SK-N-SH (cell line): Measurements from ENCODE around the gene ZIC5.

Experiments
- FOXJ3 ChIP-seq: sonication (generic); formaldehyde crosslinking; IDR thresholded peaks from 2 replicates; pipeline ENCODE4 v1.5.1; 2020; ENCODE audit warnings: mild to moderate bottlenecking, missing genetic modification reagents
- JUND ChIP-seq: IDR thresholded peaks from 2 replicates; pipeline ENCODE4 v1.4.0; 2012
- NFIC ChIP-seq: IDR thresholded peaks from 2 replicates; pipeline ENCODE4 v1.4.0; 2012; ENCODE audit warnings: borderline replicate concordance
- POLR2AphosphoS5 ChIP-seq: IDR thresholded peaks from 2 replicates; pipeline ENCODE4 v1.6.1; 2012; ENCODE audit warnings: low read depth, low read length
- RAD21 ChIP-seq: IDR thresholded peaks from 2 replicates; pipeline ENCODE4 v1.6.1; 2012; ENCODE audit warnings: mild to moderate bottlenecking, low read length
- TF ChIP-seq, protein P1 (sequence below): fragments of 200-600 bp; sonication (generic); IDR thresholded peaks from 2 replicates; pipeline ENCODE4 v1.6.1; 2017; ENCODE audit warnings: antibody characterized with exemption, mild to moderate bottlenecking, moderate library complexity
- TF ChIP-seq, protein P2 (sequence below): IDR thresholded peaks from 2 replicates; pipeline ENCODE4 v1.6.1; 2012; ENCODE audit warnings: mild to moderate bottlenecking, low read depth, low read length, moderate library complexity

DNA sequence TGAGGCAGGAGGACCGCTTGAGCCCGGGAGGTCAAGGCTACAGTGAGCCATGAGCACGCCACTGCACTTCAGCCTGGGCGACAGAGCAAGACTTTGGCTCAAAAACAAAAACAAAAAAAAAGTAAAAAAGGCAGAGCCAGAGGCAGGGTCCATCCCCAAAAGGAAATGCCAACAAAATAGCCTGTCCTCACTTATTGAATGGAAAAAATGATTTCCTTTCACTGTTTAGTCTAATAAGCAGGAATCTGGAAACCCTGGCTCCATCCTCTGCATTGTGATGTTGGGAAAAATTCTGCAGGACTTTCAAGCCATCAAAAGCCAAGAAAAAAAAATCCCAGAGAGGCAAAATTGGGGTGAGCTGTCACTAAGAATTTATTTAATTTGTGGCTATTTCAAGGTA lies 23.2 kb downstream of the ZIC5 start:
- TF ChIP-seq, protein P1, sequence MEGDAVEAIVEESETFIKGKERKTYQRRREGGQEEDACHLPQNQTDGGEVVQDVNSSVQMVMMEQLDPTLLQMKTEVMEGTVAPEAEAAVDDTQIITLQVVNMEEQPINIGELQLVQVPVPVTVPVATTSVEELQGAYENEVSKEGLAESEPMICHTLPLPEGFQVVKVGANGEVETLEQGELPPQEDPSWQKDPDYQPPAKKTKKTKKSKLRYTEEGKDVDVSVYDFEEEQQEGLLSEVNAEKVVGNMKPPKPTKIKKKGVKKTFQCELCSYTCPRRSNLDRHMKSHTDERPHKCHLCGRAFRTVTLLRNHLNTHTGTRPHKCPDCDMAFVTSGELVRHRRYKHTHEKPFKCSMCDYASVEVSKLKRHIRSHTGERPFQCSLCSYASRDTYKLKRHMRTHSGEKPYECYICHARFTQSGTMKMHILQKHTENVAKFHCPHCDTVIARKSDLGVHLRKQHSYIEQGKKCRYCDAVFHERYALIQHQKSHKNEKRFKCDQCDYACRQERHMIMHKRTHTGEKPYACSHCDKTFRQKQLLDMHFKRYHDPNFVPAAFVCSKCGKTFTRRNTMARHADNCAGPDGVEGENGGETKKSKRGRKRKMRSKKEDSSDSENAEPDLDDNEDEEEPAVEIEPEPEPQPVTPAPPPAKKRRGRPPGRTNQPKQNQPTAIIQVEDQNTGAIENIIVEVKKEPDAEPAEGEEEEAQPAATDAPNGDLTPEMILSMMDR = no peak
- TF ChIP-seq FOXJ3 (CRISPR knock-in tag) (no peak), POLR2AphosphoS5 (no peak), RAD21 (no peak), JUND (no peak), NFIC (no peak)
- TF ChIP-seq, protein P2, sequence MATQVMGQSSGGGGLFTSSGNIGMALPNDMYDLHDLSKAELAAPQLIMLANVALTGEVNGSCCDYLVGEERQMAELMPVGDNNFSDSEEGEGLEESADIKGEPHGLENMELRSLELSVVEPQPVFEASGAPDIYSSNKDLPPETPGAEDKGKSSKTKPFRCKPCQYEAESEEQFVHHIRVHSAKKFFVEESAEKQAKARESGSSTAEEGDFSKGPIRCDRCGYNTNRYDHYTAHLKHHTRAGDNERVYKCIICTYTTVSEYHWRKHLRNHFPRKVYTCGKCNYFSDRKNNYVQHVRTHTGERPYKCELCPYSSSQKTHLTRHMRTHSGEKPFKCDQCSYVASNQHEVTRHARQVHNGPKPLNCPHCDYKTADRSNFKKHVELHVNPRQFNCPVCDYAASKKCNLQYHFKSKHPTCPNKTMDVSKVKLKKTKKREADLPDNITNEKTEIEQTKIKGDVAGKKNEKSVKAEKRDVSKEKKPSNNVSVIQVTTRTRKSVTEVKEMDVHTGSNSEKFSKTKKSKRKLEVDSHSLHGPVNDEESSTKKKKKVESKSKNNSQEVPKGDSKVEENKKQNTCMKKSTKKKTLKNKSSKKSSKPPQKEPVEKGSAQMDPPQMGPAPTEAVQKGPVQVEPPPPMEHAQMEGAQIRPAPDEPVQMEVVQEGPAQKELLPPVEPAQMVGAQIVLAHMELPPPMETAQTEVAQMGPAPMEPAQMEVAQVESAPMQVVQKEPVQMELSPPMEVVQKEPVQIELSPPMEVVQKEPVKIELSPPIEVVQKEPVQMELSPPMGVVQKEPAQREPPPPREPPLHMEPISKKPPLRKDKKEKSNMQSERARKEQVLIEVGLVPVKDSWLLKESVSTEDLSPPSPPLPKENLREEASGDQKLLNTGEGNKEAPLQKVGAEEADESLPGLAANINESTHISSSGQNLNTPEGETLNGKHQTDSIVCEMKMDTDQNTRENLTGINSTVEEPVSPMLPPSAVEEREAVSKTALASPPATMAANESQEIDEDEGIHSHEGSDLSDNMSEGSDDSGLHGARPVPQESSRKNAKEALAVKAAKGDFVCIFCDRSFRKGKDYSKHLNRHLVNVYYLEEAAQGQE = no peak
